ENCODE results near the gene DDAH2.

DNA sequence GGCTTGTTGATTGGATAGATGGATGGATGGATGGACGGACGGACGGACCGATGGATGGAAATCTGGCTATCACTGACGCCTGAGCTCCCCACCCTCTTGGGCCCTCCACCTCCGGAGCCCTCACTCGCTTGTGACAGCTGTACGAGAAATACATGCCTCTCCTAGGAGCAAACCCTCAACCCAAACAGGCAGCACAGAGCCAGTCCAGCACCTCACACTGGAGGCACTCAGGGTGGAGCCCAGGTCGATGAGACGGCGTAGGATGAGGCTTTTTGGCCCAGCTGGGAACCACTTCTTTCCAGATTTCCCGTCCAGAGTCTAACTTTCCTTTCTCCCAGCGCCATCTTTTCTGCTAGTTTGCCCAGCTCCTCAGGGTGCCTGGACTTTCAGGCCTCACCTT, 45.5 kb downstream of the DDAH2 start:
- TF ChIP-seq, protein P1, sequence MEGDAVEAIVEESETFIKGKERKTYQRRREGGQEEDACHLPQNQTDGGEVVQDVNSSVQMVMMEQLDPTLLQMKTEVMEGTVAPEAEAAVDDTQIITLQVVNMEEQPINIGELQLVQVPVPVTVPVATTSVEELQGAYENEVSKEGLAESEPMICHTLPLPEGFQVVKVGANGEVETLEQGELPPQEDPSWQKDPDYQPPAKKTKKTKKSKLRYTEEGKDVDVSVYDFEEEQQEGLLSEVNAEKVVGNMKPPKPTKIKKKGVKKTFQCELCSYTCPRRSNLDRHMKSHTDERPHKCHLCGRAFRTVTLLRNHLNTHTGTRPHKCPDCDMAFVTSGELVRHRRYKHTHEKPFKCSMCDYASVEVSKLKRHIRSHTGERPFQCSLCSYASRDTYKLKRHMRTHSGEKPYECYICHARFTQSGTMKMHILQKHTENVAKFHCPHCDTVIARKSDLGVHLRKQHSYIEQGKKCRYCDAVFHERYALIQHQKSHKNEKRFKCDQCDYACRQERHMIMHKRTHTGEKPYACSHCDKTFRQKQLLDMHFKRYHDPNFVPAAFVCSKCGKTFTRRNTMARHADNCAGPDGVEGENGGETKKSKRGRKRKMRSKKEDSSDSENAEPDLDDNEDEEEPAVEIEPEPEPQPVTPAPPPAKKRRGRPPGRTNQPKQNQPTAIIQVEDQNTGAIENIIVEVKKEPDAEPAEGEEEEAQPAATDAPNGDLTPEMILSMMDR (IDR thresholded peaks at IDR 0.05) = no peak
- TF ChIP-seq POLR2AphosphoS5 (IDR thresholded peaks at IDR 0.05) (no peak), POLR2A (IDR thresholded peaks at IDR 0.05) (no peak)

Measured in sigmoid colon (tissue), 4 donors.